OCI-LY7 (cell line): Measurements from ENCODE around the gene ARL13B.

Source experiments
- CTCF ChIP-seq: fragments of 200-600 bp; sonication (generic); conservative IDR thresholded peaks from 2 replicates; pipeline ENCODE4 v1.5.1; 2014; ENCODE audit warnings: mild to moderate bottlenecking, antibody characterized with exemption, low read length, moderate library complexity, mixed read lengths
- EZH2phosphoT487 ChIP-seq: fragments of 200-600 bp; sonication (generic); IDR thresholded peaks from 2 replicates; pipeline ENCODE4 v1.6.1; 2018; ENCODE audit warnings: low read depth, borderline replicate concordance, mild to moderate bottlenecking, mixed run types, antibody characterized with exemption, low read length, moderate library complexity, mixed read lengths

GRCh38 chr3:93992207-93992606 lies 12.3 kb downstream of the ARL13B start:
- no peak for TF ChIP-seq CTCF
- TF ChIP-seq EZH2phosphoT487, result no peak
